Activated T-cell treated with anti-CD3 and anti-CD28 coated beads for 24 hours (primary cell): ENCODE results near the gene TCIRG1.
"Not testable (repeated sequence)": the region's sequence is repeated elsewhere in the genome, so short reads cannot be mapped to it uniquely, and the experiment has no call there.

Experiments used
- DNase-seq: peaks from one replicate; pipeline ENCODE4 v3.0.0-alpha.2; 2020; ENCODE audit warnings: low read depth

TCIRG1 gene

GRCh38 chr11:68038718-68039525, at the start of gene TCIRG1:
TSS of gene TCIRG1 (plus strand) at chr11:68039025. CDS start at chr11:68041272, 2,247 bp downstream.
- peak; percentile 62 for DNase-seq

- DNase-seq, result not testable (repeated sequence)
Observed at GRCh38 chr11:67990546-67991346, 48.1 kb upstream of the TCIRG1 start.

- not testable (repeated sequence) for DNase-seq
Observed at GRCh38 chr11:67991347-67992121, 47.3 kb upstream of the TCIRG1 start.

- peak; percentile 22 for DNase-seq
Observed at GRCh38 chr11:67993821-67994220, 45.0 kb upstream of the TCIRG1 start.

GRCh38 chr11:67994387-67994786, 44.4 kb upstream of the TCIRG1 start:
- not testable (repeated sequence) for DNase-seq

GRCh38 chr11:67995129-67995528, 43.7 kb upstream of the TCIRG1 start:
- DNase-seq, result not testable (repeated sequence)

- DNase-seq, result not testable (repeated sequence)
Observed at GRCh38 chr11:67995579-67995978, 43.2 kb upstream of the TCIRG1 start.

- no peak for DNase-seq
Observed at GRCh38 chr11:67996051-67996450, 42.8 kb upstream of the TCIRG1 start.

GRCh38 chr11:67996622-67997474, 42.0 kb upstream of the TCIRG1 start:
- DNase-seq, result no peak

GRCh38 chr11:67997475-67997921, 41.3 kb upstream of the TCIRG1 start:
- no peak for DNase-seq

- no peak for DNase-seq
Observed at GRCh38 chr11:67998150-67999045, 40.4 kb upstream of the TCIRG1 start.

GRCh38 chr11:67999201-67999629, 39.6 kb upstream of the TCIRG1 start:
- DNase-seq, result no peak

- no peak for DNase-seq
Observed at GRCh38 chr11:67999704-68000103, 39.1 kb upstream of the TCIRG1 start.

- no peak for DNase-seq
Observed at GRCh38 chr11:68002575-68002937, 36.3 kb upstream of the TCIRG1 start.

- no peak for DNase-seq
Observed at GRCh38 chr11:68002938-68003845, 35.6 kb upstream of the TCIRG1 start.

GRCh38 chr11:68003846-68004550, 34.8 kb upstream of the TCIRG1 start, which contains the start of gene UNC93B1:
TSS of gene UNC93B1 (minus strand) at chr11:68004097. CDS start at chr11:68004043, 54 bp downstream.
- peak; percentile 74 for DNase-seq

- no peak for DNase-seq
Observed at GRCh38 chr11:68004551-68005335, 34.1 kb upstream of the TCIRG1 start.
